ENCODE measurements around the gene KIAA1143.

DNA sequence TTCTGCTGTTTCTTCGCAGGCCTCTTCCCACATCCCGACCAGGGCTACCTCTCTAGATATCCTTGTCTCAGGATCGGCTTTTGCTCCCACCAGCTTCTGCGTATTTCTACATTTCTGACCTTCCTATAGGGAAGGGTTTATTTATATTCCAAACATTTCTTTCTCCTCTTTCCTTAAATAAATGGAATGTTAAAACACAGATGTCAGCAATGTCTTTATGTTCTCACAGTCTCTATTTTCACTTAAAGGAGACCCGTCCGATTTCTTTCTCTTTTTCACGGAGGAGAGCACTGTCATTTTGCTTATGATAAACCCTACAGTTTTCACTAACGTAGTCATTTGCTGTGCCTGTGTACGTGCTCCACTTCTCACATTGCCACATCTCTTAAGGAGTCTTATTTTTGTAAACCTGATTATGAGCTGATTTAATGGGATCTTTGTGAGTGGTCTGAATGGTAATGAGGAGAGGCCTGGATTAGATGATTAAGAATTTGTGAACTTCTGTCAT lies 805 bp upstream of the KIAA1143 start:
- no peak for TF ChIP-seq POLR2A (IDR thresholded peaks at IDR 0.05; ENCODE audit: low read length)
- TF ChIP-seq GATA1 (IDR thresholded peaks at IDR 0.05; ENCODE audit: low read depth, low read length): no peak
